HG03565 (cell line): Measurements from ENCODE around the gene PLEKHH2.

Experiments
- ATAC-seq: cut with Tn5 transposase; IDR thresholded peaks from one replicate; pipeline ENCODE4 v1.9.1; 2021; ENCODE audit warnings: mild to moderate bottlenecking, moderate library complexity; ENCODE audit not compliant: unreplicated experiment

Gene PLEKHH2

DNA sequence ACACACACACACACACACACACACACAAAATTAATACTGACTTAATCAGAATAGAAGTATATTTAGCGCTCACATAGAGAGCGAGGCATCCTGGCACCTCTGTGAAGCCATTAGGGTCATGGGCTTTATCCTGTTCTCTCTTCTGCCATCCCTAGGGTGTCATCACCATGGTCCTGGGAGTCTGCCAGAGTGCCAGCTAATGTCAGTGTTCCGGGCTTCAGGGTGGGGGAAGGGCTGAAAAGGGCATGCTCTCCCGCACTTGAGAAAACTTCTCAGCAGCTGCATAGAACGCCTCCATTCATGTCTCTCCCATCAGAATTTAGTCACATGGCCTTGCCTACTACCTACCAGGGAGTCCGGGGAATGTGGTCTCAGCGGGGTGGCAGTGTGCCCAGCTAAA, 117.1 kb downstream of the PLEKHH2 start:
- no peak for ATAC-seq

DNA sequence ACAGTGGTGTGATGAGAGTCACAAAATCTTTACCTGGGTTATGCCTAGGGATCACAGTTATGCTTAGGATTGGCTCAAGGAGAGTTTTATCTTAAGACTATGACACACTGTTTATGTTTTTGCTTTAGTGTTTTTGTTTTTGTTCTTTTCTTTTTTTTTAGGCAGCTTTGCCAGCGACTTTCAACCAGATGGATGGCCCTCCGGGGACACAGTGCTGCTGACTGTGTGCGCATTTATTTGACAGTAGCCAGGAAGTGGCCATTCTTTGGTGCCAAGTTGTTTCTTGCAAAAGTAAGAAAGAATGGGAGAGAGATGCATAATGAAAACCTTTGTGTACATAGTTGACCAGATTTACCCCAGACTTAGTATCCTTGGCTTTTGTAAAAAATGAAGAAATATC, 121.7 kb downstream of the PLEKHH2 start:
- no peak for ATAC-seq

DNA sequence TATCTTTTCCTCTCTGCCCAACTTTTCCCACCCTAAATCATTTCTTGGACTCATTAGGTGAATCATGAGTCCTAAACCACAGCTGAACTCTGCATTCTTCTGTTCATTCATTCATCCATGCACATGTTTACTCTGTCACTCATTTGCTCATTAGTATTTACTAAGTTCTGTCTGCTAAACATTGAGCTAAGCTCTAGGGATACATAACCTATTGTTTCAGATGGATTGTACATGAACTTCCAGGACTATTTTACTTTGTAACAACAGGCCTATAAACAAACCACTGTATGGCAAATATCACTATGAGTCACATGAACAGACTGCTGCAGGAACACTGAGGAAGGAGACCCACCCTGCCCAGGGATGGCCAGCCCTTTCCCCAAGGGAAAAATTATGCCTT, 122.1 kb downstream of the PLEKHH2 start:
- ATAC-seq, result no peak

DNA sequence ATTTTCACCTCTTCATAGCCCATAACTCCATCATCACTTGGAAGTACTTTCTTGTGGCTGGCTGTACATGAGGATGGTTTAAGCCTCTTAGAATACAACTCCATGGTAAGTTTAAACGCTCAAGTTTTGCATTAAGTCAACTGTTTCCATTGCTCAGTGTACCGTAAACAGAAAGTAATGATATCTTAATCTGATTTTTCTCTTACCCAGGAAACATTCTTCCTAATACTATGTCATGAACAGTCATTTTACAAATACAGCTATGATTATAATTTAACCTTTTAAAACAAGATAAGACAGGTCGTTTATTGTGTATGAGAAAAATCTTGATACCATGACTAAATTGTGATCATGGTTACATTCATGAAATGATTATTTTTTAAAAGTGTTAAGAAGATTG, 125.2 kb downstream of the PLEKHH2 start:
- no peak for ATAC-seq

DNA sequence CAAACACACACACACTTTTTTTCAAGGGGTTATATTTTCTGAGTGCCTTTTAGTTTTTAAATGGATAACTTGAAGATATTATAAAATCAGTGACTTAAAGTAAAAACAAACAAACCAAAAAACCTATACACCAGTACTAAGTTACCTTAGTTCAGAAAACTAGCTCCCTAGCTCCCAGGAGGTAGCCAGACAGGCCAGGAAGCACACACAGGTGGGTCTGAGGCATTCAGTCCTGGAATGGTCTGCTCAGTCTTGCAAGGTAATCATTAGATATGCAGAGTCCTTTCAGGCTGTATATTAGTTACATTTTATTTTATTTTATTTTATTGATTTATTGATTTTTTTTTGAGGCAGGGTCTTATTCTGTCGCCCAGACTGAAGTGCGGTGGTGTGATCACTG, 126.0 kb downstream of the PLEKHH2 start:
- no peak for ATAC-seq

DNA sequence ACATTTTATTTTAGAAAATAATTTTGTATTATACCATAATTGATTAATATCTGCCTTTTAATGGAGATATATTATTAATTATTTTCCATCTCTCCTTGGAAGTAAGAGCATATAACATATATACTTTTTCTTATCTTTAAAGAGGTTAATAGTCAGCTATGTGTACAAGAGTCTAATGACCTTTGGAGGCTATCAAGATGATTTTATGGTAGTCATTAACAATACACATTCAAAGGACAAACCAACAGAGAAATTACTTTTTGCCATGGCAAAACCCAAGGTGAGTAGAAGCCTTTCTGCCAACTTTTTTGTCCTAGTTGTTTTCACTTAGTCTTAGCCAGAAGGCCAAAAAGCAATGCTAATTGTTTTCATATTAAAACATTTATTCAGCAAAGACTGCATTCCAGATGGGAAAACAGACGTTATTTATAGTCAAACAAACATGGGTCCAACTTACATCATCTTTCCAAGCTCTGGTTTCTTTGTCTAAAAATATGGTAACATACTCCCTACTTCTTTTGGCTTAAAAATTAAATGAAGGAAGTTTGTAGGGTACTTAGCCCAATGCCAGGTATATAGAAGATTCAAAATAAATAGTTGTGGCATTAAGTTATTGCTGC, 127.1 kb downstream of the PLEKHH2 start:
- no peak for ATAC-seq

DNA sequence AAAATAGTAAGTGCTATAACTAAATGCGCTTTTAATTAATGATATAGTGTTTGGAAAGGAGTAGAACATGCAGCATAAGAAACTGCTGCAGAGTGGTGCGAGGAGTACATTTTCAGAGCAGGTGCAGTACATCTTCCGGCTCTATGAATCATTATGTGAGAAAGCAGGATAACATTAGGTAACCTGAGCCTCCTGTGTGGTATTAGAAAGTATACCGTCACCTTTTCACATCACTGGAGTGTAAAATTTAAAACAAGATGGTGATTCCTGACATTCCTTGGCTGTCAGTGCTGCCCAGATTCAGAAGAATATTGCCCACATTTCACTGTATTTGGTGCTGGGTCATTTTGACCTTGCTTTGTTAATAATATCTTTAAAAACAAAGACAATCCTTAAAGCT, 128.9 kb downstream of the PLEKHH2 start:
- ATAC-seq, result no peak

DNA sequence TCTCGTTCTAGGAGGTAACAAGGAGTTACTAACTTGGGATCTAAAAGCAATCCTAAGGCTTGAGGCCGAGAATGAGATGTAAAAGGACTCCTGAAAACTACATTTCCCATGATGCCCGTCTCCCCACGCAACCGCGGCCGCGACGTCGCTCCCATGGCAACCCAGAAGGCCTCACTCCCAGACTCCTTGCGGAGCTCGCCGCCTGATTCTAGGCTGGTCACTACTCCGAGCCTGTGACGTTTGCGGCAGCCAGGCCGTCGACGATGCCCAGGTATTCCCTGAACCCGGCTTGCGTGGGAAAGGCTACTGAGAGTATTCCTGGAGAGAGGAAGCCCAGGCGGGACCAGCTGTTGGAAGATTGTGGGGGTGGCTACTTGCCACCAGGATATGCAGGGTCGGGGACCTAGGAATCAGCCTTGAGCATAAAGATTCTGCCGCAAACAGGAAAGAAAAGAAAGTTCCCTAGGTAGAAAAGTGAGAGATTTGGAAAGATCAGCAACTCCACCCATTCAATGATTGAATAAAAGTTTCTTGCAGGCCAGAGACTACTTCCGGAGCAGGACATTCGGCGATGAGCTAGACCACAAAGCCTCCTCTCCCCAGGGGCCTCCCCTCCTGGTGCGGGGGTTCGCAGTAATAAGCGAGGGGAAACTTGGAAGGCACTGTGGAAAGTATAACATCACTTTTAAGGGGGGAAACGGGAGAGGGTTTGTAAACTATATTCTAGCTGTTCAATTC, 137.0 kb downstream of the PLEKHH2 start, which contains the start of gene DYNC2LI1:
Gene DYNC2LI1 (plus strand): TSS at position 164 of the 738 bp plus-strand sequence. CDS start 100 bp downstream, at position 264.
- ATAC-seq, result peak; percentile 98

DNA sequence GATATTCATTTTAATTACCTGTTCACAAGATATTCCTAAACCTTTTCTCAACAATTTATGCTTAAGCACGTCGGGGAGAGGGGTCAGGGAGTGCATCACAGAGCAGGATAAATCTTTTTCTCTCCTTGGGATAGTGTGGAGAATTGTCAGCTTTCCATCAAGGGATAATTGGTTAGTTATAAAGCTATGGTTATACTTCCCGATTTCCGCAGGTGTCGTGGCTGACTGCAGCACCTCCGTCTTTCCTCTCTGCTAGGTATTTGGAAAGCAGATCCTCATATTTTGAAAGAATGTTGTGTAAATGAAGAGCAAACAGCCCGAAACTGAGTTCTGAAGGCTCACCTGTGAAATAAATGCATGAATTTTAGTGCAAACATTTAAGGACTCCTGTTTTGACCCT, 137.6 kb downstream of the PLEKHH2 start:
- no peak for ATAC-seq

DNA sequence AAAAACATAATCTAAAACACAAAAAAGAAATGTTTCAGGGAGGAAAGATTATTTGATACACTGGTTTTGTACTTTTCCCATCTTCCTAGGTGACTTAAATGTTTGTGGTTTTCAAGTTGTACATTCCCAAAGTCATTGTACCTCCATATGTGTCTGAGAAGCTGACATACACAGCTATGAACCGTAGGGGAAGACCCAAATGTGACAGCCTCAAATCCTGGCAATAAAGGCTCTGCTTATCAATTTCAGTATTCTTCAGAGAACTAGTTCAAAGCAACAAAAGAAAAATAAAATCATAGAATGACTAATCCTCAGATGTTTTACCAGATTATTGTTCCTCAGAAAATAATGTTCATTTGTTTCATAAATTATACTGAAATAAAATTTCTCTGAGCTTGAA, 139.3 kb downstream of the PLEKHH2 start:
- no peak for ATAC-seq

DNA sequence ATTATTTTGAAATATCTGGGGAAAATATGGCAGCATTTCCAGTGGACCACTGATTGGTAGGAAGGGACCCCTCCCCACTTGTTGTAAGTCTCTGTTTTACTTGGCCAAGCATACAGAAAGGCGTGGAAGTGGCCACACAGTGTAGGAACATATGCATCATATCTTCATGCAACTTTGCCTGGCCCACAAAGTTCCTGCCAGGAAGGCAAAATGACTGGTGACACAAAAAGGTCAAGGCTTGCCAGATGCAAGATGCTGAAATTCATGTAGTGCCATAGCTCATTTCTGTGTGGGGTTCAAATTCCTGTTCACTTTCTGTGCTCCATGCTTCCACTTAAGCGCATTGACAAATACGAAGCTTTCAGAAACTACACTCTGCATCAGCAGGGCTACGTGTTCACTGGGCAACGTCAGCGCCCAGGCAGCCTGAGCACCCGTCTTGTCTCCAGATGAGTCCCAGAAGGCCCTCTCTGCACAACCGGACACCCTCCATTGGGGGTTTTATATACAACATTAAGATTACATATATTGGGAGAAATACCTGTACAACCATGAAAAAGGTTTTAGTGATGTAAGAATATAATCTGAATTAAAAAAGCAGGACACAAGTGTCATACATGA, 140.4 kb downstream of the PLEKHH2 start:
- no peak for ATAC-seq

DNA sequence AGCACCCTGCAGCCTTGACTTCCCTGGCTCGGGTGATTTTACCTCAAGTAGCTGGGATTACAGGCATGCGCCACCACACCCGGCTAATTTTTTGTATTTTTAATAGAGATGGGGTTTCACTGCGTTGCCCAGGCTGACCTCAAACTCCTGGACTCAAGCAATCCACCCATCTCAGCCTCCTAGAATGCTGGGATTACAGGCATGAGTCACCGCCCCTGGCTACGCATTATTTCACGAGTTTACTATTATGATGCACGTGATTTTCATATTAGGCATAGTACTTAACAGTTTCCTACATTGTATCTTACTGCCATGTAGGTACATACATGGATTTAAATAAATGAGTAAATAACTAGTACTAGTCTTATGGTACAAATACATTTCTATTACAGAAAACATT, 141.2 kb downstream of the PLEKHH2 start:
- ATAC-seq, result no peak

DNA sequence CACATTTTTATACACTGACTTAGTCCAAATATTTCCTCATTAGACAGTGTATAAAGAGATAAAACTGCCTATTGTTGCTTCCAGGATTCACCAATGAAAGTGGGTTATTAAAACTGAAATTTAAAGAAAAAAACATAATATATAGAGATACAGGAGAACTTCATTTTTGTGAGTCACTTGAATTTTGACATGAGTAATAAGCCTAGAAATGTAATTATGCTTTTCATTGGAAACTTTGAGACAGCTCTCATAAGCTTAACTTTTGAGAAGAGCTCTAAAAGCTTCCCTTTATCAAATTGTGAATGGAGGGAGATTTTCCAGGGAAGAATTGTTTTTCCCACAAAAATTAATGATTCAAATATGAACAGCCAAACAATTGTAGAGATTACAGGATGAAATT, 150.8 kb downstream of the PLEKHH2 start:
- ATAC-seq, result no peak

DNA sequence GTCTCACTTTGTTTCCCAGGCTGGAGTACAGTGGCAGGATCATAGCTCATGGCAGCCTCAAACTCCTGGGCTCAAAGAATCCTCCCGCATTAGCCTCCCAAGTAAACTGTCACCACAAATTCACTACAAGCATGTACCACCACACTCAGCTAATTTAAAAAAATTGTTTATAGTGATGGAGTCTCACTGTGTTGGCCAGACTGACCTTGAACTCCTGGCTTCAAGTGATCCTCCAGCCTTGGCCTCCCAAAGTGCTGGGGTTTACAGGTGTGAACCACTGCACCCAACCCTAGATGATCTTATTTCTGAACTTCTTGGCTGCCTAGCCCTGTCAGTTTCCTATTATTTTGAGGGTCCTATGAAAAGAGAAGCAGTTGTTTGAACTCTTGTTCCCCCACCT, 151.6 kb downstream of the PLEKHH2 start:
- ATAC-seq, result no peak

DNA sequence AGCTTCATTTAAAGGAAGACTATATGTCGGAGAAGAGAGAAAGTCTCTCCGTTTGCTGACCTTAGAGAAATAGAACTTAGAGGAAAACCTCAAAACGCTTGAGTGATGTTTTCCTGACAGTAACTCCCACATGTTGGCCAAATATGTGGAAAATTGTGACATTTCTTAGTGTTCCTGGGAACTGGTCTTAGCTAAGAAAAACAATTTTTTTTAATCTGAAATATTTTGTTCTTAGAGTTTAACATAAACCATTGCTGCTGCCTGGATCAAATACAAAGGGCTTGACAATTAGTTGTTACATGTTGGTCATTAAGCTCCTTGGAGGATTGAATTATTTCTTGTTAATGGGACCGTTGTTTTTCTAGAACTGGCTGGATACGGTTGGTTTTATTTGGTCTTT, 153.1 kb downstream of the PLEKHH2 start:
- ATAC-seq, result no peak

DNA sequence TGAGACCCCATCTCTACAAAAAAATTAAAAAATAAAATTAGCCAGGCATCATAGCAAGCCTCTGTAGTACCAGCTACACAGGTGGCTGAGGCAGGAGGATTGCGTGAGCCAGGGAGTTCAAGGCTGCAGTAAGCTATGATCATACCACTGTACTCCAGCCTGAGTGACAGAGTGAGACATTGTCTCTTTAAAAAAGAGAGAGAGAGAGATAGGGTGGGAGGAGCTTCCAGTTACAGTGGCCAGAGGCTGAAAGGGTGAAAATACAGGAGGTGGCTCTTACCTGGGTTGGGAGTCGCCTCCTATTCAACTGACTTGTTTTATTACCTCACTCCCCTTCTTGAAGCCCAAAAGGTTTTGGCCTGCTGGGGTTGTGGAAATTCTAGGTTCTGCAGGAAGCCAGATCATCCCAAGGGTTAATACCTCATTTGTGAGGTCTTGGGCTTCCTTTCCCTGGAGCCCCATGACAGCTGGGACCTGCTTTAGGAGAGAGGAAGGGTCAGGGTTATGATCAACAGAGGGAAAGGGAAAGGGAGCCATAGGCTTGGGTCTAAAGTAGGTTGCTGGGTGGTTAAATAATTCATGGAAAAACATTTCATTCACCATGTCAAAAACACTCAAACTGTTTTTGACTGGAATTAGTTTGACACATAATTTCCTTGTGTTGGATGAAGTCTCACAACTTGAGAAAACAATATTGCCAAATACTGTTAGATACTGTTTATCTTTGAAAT, 154.1 kb downstream of the PLEKHH2 start:
- no peak for ATAC-seq

DNA sequence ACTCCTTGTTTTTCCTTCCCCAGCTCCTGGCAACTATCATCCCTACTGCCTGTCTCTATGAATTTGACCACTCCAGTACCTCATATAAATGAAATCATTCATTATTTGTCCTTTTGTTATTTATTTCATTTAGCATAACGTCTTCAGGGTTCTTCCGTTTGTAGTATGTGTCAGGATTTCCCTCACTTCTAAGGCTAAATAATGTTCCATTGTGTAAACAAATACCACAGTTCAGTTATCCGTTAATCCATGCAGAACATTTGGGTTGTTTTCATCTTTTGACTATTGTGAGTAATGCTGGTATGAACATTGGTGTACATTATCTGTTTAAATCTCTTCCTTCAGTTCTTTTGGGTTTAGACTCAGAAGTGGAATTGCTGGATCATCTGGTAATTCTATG, 155.6 kb downstream of the PLEKHH2 start:
- ATAC-seq, result no peak

DNA sequence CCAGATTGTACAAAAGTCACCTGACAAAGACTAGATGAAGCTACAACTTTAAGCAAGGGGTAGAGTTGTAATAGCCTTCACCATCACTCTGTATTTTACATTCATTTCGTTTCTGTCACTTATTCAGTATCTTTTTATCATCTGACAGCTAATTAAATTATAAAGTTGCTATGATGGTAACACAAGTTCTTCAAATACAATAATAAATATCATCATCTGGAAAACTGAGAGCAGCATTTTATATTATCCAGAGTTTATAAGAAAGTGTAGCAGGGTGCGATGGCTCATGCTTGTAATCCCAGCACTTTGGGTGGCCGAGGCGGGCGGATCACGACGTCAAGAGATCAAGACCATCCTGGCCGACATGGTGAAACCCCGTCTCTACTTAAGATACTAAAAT, 157.9 kb downstream of the PLEKHH2 start:
- ATAC-seq, result no peak

DNA sequence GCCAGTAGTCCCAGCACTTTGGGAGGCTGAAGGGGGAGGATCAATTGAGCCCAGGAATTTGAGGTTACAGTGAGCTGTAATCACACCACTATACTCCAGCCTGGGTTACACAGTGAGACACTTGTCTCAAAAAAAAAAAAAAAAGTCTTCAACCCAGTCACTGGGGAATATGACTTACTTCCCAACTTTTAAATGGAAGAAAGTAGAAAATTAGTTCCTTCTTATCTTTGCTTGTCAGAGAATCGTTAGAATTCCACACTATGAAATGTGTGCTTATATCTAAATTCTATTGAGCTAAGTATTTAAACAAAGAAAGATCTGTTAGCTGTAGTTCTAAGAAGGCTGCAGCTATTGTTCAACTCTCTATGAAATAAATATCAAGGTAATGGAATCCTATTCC, 159.1 kb downstream of the PLEKHH2 start:
- ATAC-seq, result no peak

DNA sequence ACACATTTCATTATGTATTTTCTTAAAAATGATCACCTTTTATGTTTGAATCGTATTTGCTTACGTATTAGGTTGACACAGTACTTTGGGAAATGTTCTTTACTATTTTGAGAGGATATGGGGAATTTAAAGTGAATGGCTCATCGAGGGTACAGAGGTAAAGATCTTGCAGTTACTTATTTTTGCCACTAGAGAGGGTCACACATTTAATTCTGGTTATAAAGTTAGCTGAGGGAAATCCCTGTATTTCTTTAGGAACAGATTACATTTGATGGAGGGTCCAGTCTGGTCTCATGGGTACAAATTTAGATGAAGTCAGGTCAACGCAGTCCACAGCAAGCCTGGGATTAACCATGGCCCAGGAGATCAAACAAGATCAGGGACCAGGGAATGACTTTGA, 161.2 kb downstream of the PLEKHH2 start:
- no peak for ATAC-seq

DNA sequence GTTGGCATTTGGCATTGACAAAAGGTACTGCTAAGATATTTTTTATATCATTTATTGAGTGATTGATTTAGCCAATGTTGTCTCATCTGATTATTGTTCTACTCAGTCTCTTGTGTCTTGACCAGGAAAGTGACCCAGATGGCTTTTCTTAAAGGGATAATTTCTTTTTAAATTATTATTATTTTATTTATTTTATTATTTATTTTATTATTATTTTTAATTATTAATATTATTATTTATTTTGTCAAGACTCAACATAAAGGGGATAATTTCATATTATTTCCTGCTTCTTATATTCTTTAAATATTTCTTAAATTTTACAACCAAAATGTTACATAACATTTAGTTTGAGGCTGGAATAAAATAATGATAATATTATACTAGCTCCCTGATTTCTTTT, 163.8 kb downstream of the PLEKHH2 start:
- ATAC-seq, result no peak

DNA sequence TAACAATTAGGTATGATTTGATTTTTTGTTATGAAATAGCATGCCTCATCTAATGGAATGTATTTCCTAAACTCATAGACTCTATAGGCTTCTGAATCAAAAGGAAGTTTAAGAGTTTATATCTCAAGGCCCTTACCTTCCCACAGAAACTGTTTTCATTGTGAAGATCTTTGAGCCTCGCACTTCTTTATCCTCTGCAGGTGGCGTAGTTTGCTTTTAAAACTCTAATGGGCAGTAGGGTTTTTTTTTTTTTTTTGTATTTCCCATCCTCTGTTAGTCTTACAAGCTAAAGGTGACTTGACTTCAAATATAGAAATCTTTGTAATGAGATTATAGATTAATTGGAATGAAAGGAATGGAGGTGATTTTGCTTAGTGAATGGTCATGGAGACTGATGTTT, 165.1 kb downstream of the PLEKHH2 start:
- no peak for ATAC-seq
